Measurements from ENCODE around the gene ZNF638.
"Not testable (repeated sequence)": the region's sequence is repeated elsewhere in the genome, so short reads cannot be mapped to it uniquely, and the experiment has no call there.

ZNF638 gene

DNA sequence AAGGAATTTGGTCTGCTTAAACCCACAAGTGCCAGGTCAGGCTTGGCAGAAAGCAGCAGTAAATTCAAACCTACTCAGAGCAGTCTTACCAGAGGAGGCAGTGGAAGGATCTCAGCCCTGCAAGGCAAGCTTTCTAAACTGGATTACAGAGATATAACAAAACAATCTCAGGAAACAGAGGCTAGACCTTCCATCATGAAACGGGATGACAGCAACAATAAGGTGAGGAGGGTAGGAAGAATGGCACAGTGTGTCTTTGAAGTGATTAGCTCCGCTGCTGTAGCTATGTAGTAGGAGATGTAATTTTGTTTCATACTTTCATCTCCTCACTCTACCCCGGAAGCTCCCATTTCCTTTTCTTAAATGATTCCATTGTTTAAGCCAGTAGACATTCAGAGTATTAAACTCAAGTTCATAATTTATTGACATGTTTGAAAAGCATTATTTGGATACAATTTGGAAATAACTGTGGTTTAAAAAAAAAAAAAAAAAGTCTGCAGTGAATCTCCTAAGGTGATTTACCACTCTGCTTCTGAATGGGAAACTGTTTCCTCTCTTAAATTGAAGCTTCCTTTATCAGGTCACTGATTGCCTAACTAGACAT, 92.3 kb downstream of the ZNF638 start:
- no peaks in the 10 kb centered on the region for H3K27me3 ChIP-seq (ENCODE audit: insufficient read depth, low read depth, severe bottlenecking)
- H3K9me3 ChIP-seq (ENCODE audit: severe bottlenecking): no peaks in the 10 kb centered on the region
- no peak overlapping the region for H3K4me3 ChIP-seq (ENCODE audit: low read depth, low read length)
- H3K27ac ChIP-seq: no peak overlapping the region
- no peak for DNase-seq
- TF ChIP-seq, protein P1, sequence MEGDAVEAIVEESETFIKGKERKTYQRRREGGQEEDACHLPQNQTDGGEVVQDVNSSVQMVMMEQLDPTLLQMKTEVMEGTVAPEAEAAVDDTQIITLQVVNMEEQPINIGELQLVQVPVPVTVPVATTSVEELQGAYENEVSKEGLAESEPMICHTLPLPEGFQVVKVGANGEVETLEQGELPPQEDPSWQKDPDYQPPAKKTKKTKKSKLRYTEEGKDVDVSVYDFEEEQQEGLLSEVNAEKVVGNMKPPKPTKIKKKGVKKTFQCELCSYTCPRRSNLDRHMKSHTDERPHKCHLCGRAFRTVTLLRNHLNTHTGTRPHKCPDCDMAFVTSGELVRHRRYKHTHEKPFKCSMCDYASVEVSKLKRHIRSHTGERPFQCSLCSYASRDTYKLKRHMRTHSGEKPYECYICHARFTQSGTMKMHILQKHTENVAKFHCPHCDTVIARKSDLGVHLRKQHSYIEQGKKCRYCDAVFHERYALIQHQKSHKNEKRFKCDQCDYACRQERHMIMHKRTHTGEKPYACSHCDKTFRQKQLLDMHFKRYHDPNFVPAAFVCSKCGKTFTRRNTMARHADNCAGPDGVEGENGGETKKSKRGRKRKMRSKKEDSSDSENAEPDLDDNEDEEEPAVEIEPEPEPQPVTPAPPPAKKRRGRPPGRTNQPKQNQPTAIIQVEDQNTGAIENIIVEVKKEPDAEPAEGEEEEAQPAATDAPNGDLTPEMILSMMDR (IDR thresholded peaks at IDR 0.05; ENCODE audit: low read depth, low read length): no peak
- H3K36me3 ChIP-seq: peaks cover 79% of the 10 kb centered on the region

DNA sequence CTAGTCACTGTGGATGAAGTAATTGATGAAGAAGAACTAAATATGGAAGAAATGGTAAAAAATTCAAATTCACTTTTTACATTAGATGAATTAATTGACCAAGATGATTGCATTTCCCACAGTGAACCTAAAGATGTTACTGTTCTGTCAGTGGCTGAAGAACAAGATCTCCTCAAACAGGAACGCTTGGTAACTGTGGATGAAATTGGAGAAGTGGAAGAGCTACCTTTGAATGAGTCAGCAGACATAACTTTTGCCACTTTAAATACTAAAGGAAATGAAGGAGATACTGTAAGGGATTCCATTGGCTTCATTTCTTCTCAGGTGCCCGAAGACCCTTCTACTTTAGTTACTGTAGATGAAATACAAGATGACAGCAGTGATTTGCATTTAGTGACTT, 95.1 kb downstream of the ZNF638 start:
- no peak overlapping the region for H3K4me3 ChIP-seq (ENCODE audit: low read depth, low read length)
- no peak overlapping the region for H3K27ac ChIP-seq
- DNase-seq: no peak
- no peaks in the 10 kb centered on the region for H3K27me3 ChIP-seq (ENCODE audit: insufficient read depth, low read depth, severe bottlenecking)
- no peaks in the 10 kb centered on the region for H3K9me3 ChIP-seq (ENCODE audit: severe bottlenecking)
- peaks cover 89% of the 10 kb centered on the region for H3K36me3 ChIP-seq
- TF ChIP-seq, protein P1 (IDR thresholded peaks at IDR 0.05; ENCODE audit: low read depth, low read length): no peak

DNA sequence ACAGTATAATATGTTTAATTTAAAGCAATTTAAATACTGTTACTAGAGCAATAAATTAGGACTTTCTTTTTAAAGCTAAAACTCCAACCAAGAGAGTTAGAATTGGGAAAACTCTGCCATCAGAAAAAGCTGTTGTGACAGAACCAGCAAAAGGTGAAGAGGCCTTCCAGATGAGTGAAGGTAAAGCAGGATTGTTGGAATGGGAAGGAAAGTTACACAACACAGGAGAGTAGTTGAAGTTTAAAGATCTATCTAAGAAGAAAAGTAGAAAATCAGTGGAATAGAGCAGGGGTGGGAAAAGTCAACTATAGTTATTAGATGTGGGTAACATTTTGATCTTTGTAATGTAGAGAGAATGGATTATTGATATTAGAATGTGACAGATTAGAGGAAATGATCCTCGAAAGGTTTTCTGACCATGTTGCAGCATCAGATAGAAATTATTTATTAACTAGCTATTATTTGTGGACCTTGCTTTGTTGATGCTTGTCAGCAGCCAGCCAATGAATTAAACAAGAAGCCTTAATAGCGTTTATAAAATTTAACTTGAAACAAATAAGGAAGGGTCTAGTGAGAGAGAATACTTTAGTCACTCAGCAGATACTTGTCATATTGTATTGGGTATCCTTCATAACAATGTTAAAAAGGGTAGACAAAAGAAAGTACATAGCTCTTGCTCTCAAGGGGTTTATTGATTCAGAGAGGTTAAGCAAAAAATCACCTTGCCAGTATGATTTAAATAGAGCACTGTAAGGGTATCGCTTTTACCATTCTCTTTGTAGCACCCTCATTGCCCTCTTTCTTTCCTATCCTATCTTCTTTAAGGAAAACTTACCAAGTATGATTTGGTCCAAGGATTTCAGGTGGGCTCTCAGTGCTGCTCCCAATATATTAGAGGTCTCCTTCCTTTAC, 97.1 kb downstream of the ZNF638 start:
- H3K4me3 ChIP-seq (ENCODE audit: low read depth, low read length): no peak overlapping the region
- no peaks in the 10 kb centered on the region for H3K9me3 ChIP-seq (ENCODE audit: severe bottlenecking)
- TF ChIP-seq, protein P1 (IDR thresholded peaks at IDR 0.05; ENCODE audit: low read depth, low read length): no peak
- DNase-seq: no peak
- no peak overlapping the region for H3K27ac ChIP-seq
- peaks cover 95% of the 10 kb centered on the region for H3K36me3 ChIP-seq
- H3K27me3 ChIP-seq (ENCODE audit: insufficient read depth, low read depth, severe bottlenecking): no peaks in the 10 kb centered on the region

DNA sequence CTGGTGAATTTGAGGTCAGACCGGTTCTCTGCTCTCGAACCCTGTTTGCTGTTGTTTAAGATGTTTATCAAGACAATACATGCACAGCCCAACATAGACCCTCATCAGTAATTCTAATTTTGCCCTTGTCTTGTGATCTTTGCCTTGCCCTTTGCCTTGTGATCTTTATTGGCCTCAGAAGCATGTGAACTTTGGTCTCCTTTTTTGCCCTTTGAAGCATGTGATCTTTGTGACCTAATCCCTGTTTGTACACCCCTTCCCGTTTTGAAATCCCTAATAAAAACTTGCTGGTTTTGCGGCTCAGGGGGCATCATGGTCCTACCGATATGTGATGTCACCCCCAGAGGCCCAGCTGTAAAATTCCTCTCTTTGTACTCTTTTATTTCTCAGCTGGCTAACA, 113.6 kb downstream of the ZNF638 start:
- not testable (repeated sequence) for H3K27ac ChIP-seq; DNase-seq; H3K9me3 ChIP-seq (ENCODE audit: severe bottlenecking); H3K36me3 ChIP-seq; H3K27me3 ChIP-seq (ENCODE audit: insufficient read depth, low read depth, severe bottlenecking); H3K4me3 ChIP-seq (ENCODE audit: low read depth, low read length)

DNA sequence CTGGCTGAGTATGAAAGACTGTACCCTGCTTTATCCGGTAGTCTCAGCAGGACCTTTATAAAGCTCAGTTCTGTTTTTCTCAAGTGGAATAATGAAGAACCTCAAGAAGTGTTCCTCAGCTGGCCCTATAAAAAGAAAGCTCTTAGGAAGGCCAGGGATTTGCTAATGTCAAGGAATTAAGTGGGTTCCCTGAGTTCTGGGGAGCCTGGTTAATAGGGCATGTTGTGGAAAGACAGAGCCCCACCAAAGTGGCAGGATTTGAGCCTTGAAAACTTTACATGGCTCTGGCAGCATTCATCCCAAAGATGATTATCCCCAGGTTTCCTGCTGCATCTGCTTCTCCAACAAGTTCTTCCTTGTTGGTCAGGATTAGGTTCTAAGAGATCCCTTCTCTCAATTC, 114.9 kb downstream of the ZNF638 start:
- H3K36me3 ChIP-seq: no peaks in the 10 kb centered on the region
- TF ChIP-seq, protein P1 (IDR thresholded peaks at IDR 0.05; ENCODE audit: low read depth, low read length): no peak
- H3K4me3 ChIP-seq (ENCODE audit: low read depth, low read length): no peak overlapping the region
- no peaks in the 10 kb centered on the region for H3K9me3 ChIP-seq (ENCODE audit: severe bottlenecking)
- no peak overlapping the region for H3K27ac ChIP-seq
- H3K27me3 ChIP-seq (ENCODE audit: insufficient read depth, low read depth, severe bottlenecking): no peaks in the 10 kb centered on the region
- DNase-seq: no peak

DNA sequence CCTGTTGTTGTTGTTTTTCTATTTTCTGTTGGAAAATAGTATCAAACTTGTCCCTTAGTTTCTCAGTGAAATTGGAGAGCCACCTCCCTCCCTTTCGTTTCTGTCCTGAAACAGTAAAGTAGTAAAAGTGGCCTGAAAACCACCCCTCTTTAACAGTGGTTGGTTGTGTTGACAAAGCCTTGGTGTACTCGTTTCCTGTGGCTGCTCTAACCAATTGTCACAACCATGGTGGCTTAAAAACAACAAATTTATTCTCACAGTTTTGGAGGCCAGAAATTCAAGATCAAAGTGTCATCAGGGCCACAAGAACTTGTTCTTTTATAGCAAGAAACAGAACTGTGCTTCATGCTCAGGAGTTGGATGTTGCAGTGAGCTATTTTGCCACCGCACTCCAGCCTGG, 117.8 kb downstream of the ZNF638 start:
- H3K27me3 ChIP-seq (ENCODE audit: insufficient read depth, low read depth, severe bottlenecking): no peaks in the 10 kb centered on the region
- TF ChIP-seq, protein P1 (IDR thresholded peaks at IDR 0.05; ENCODE audit: low read depth, low read length): no peak
- H3K9me3 ChIP-seq (ENCODE audit: severe bottlenecking): no peaks in the 10 kb centered on the region
- H3K4me3 ChIP-seq (ENCODE audit: low read depth, low read length): no peak overlapping the region
- no peak overlapping the region for H3K27ac ChIP-seq
- no peaks in the 10 kb centered on the region for H3K36me3 ChIP-seq
- DNase-seq: no peak

Data from WERI-Rb-1 (cell line).